ENCODE measurements around the gene PCGF5. TPM values are rescaled to one million over a fixed set of nuclear protein-coding genes. Genes with fewer than 3 reads are reported as not detected.

The PCGF5 gene
- total and polyA plus RNA-seq, 8 donors, result 10.7 to 78.2 (median 33.8) TPM

DNA sequence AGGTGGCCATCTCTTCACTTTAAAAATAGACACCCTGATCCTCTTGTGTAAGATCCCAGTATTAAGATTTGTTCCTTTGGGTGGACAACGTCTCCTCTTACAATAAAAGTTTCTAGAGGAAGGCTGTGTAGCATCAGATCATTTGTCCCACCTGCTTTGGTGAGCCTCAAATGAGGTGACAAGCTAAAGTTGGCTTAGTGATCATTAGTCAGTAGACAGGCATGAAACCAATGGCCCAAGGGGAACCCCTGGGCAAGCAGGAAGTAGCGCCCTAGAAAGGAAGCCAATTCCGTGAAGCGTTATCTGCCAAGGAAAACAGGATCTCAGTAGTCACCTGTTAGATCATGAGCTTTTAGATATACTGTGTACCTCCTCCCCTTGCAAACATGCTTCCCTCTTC, 66.8 kb downstream of the PCGF5 start:
- Histone ChIP-seq H3K27ac (no peak overlapping the region), H3K4me1 (peaks cover 5 to 27% (median 15%) of the 10 kb centered on the region in 4 donors), H3K9me3 (no peaks in the 10 kb centered on the region), H3K36me3 (peaks cover 0 to 11% (median 0%) of the 10 kb centered on the region in 4 donors), H3K4me3 (no peak overlapping the region), H3K27me3 (no peaks in the 10 kb centered on the region)
- 38 to 66% (median 55%) methylated on average over 4 of the region's 4 CpGs for WGBS, 5 donors
- peak; percentile 24 to 46 for DNase-seq
- TF ChIP-seq POLR2A (IDR thresholded peaks at IDR 0.05) (no peak), POLR2AphosphoS5 (IDR thresholded peaks at IDR 0.05) (peak in 1 of 3 donors; percentile 79)
- intact Hi-C loops (cut with DNase I; ENCODE audit: low total_unique reads), result no loop called here

DNA sequence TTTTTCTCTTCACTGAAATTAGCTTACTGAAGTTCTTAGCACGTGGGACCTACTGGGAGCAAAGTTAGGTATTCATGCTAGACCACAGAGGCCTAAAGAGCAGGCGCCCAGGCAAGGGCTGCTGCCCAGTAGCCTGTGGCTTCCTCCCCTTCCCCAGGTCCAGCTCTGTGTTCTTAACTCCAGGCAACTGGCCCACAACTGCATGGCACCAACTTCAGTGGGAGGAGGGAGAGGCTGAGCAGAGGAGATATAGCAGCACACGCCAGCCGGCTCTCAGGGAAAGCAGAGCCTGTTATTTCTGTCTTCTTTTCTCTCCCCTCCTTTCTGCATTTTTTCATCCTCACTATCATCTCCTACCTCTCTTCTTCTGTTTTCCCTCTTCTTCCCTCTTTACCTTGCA, 67.4 kb downstream of the PCGF5 start:
- intact Hi-C loops (cut with DNase I; ENCODE audit: low total_unique reads), result no loop called here
- Histone ChIP-seq H3K4me1 (peaks cover 5 to 27% (median 15%) of the 10 kb centered on the region in 4 donors), H3K27me3 (no peaks in the 10 kb centered on the region), H3K27ac (no peak overlapping the region), H3K4me3 (no peak overlapping the region), H3K36me3 (peaks cover 0 to 6% (median 0%) of the 10 kb centered on the region in 4 donors), H3K9me3 (no peaks in the 10 kb centered on the region)
- DNase-seq, result no peak
- TF ChIP-seq POLR2AphosphoS5 (IDR thresholded peaks at IDR 0.05), result no peak
- no peak for TF ChIP-seq EP300 (IDR thresholded peaks at IDR 0.05)
- TF ChIP-seq POLR2A (IDR thresholded peaks at IDR 0.05), result no peak
- TF ChIP-seq, protein P1, sequence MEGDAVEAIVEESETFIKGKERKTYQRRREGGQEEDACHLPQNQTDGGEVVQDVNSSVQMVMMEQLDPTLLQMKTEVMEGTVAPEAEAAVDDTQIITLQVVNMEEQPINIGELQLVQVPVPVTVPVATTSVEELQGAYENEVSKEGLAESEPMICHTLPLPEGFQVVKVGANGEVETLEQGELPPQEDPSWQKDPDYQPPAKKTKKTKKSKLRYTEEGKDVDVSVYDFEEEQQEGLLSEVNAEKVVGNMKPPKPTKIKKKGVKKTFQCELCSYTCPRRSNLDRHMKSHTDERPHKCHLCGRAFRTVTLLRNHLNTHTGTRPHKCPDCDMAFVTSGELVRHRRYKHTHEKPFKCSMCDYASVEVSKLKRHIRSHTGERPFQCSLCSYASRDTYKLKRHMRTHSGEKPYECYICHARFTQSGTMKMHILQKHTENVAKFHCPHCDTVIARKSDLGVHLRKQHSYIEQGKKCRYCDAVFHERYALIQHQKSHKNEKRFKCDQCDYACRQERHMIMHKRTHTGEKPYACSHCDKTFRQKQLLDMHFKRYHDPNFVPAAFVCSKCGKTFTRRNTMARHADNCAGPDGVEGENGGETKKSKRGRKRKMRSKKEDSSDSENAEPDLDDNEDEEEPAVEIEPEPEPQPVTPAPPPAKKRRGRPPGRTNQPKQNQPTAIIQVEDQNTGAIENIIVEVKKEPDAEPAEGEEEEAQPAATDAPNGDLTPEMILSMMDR (IDR thresholded peaks at IDR 0.05), result no peak
- 79 to 91% (median 89%) methylated on average over 4 of the region's 4 CpGs for WGBS, 5 donors

DNA sequence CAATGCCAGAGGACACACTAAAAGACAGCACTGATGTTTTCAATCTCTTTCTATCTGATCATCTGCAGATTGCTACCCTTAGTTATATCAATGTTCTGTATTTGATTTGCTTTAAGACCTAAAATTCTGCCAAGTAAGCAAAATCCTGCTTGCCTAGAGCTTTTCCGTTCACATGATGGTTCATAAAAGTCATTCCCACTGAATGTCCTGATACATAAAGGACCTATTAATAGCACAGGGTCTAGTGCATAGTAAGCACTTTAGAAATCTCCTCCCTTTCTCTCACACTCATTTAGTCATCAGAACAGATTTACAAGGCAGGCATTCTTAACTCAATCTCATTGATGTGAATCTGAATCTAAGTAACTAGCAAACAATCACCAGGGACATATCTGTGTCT, 68.8 kb downstream of the PCGF5 start:
- no peak overlapping the region for H3K4me3 ChIP-seq
- WGBS, 5 donors, result 60 to 95% (median 90%) methylated on average over 1 of the region's 1 CpG
- no peak for DNase-seq
- intact Hi-C loops (cut with DNase I; ENCODE audit: low total_unique reads), result no loop called here
- TF ChIP-seq, protein P1 (IDR thresholded peaks at IDR 0.05), result no peak
- TF ChIP-seq POLR2AphosphoS5 (IDR thresholded peaks at IDR 0.05) (no peak), POLR2A (IDR thresholded peaks at IDR 0.05) (no peak), EP300 (IDR thresholded peaks at IDR 0.05) (no peak)
- no peaks in the 10 kb centered on the region for H3K27me3 ChIP-seq
- H3K36me3 ChIP-seq, result peaks cover 0 to 6% (median 0%) of the 10 kb centered on the region in 4 donors
- no peak overlapping the region for H3K27ac ChIP-seq
- no peaks in the 10 kb centered on the region for H3K9me3 ChIP-seq
- H3K4me1 ChIP-seq, result peaks cover 5 to 27% (median 15%) of the 10 kb centered on the region in 4 donors

GRCh38 chr10:91290607-91291006, 70.1 kb downstream of the PCGF5 start:
- H3K36me3 ChIP-seq, result no peaks in the 10 kb centered on the region
- H3K4me1 ChIP-seq, result peaks cover 5 to 25% (median 15%) of the 10 kb centered on the region in 4 donors
- intact Hi-C loops (cut with DNase I; ENCODE audit: low total_unique reads), result no loop called here
- no peaks in the 10 kb centered on the region for H3K27me3 ChIP-seq
- no peak overlapping the region for H3K4me3 ChIP-seq
- TF ChIP-seq POLR2A (IDR thresholded peaks at IDR 0.05), result no peak
- TF ChIP-seq, protein P1 (IDR thresholded peaks at IDR 0.05), result no peak
- TF ChIP-seq EP300 (IDR thresholded peaks at IDR 0.05), result no peak
- no peak for TF ChIP-seq POLR2AphosphoS5 (IDR thresholded peaks at IDR 0.05)
- no peak for DNase-seq
- H3K27ac ChIP-seq, result no peak overlapping the region
- WGBS, 5 donors, result 67 to 87% (median 79%) methylated on average over 5 of the region's 5 CpGs
- no peaks in the 10 kb centered on the region for H3K9me3 ChIP-seq

DNA sequence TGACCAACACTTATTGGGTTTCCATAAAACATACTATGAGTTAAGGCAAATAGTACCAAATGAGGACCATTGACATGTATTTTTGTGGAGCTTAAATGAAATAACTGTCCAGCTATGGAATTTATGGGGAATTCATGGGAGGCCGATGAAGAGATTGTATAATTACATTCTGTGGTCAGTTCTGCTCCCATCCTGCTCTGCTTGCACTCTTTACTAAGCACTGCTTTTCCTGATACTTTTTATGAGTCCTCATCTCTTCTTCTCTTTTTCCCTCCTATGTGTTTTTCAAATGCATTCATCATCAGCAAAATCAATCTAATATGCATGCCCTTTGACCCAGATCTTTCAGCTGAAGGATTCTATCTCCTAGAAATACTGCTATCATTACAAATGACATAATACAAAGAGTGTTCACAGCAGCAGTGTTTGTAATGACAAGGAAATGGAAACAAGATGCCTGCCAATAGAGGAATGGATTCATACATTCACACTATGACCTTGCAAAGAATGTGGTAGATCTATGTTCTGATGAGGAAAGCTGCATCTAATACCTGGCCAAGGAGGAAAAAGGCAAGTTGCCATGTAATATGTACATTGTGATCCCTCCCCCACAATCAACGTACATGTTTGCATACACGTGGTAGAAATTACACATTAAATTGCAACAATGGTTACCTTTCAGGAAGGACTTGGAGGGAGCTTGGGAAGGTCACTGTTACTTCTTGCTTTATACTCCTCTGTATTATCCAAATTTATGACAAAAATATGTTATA, 73.9 kb downstream of the PCGF5 start:
- Histone ChIP-seq H3K27ac (no peak overlapping the region), H3K4me3 (no peak overlapping the region), H3K36me3 (no peaks in the 10 kb centered on the region), H3K4me1 (peaks cover 5 to 14% (median 11%) of the 10 kb centered on the region in 4 donors), H3K9me3 (no peaks in the 10 kb centered on the region), H3K27me3 (no peaks in the 10 kb centered on the region)
- intact Hi-C loops (cut with DNase I; ENCODE audit: low total_unique reads), result no loop called here
- TF ChIP-seq, protein P1 (IDR thresholded peaks at IDR 0.05), result no peak
- TF ChIP-seq POLR2A (IDR thresholded peaks at IDR 0.05) (no peak), POLR2AphosphoS5 (IDR thresholded peaks at IDR 0.05) (peak in 1 of 3 donors; percentile 54)
- 43 to 60% (median 54%) methylated on average over 3 of the region's 3 CpGs for whole genome bisulfite sequencing, 5 donors
- peak in 1 of 2 donors; percentile 43 for DNase-seq
